Stimulated activated naive CD8-positive, alpha-beta T cell treated with anti-CD3 and anti-CD28 coated beads, Interleukin-15, amount 100 ng/mL, for 72 hours (primary cell): Measurements from ENCODE around the gene CHRNA9.

ENCODE experiments used
- ATAC-seq: fragments of 150-1000 bp; cut with Tn5 transposase; 2 replicates; pipeline ENCODE4 v1.10.0; 2021; ENCODE audit warnings: mild to moderate bottlenecking, moderate library complexity
- DNase-seq, 2 donors: peaks; one replicate each; pipeline ENCODE4 v3.0.0; 2021 to 2022
- H3K27ac Mint-ChIP-seq, 2 donors: one replicate each; pipeline ENCODE4 v1.8.0; 2022; ENCODE audit warnings: mild to moderate bottlenecking in 2 of 2, mixed read lengths in 2 of 2, moderate library complexity in 2 of 2
- H3K27me3 Mint-ChIP-seq: one replicate; pipeline ENCODE4 v1.8.0; 2022; ENCODE audit warnings: mixed read lengths
- H3K4me1 Mint-ChIP-seq: one replicate; pipeline ENCODE4 v1.8.0; 2022; ENCODE audit warnings: mild to moderate bottlenecking, mixed read lengths
- H3K4me3 Mint-ChIP-seq, 2 donors: one replicate each; pipeline ENCODE4 v1.8.0; 2022; ENCODE audit warnings: mild to moderate bottlenecking in 2 of 2, mixed read lengths in 2 of 2, moderate library complexity in 1 of 2
- H3K9me3 Mint-ChIP-seq, 2 donors: one replicate each; pipeline ENCODE4 v1.8.0; 2022; ENCODE audit warnings: mixed read lengths in 2 of 2

Gene CHRNA9

GRCh38 chr4:40305328-40306170 lies 29.6 kb upstream of the CHRNA9 start:
- H3K27me3 Mint-ChIP-seq: no peaks in the 10 kb centered on the region
- H3K4me3 Mint-ChIP-seq: peak overlapping the region; percentile 59 to 74
- H3K9me3 Mint-ChIP-seq: peaks cover 6 to 12% of the 10 kb centered on the region in 2 donors
- peaks cover 80% of the 10 kb centered on the region for H3K4me1 Mint-ChIP-seq
- ATAC-seq (peak; percentile 76), DNase-seq (peak; percentile 56 to 82)
- peak overlapping the region; percentile 78 to 84 for H3K27ac Mint-ChIP-seq

- Mint-ChIP-seq H3K9me3 (peaks cover 6 to 12% of the 10 kb centered on the region in 2 donors), H3K27ac (peak overlapping the region; percentile 37 to 78), H3K4me3 (peak overlapping the region; percentile 59 to 74), H3K4me1 (peaks cover 80% of the 10 kb centered on the region), H3K27me3 (no peaks in the 10 kb centered on the region)
- DNase-seq: no peak
- ATAC-seq: no peak
These were observed 28.9 kb upstream of the CHRNA9 start for GRCh38 chr4:40306226-40306625.

GRCh38 chr4:40306976-40307375 lies 28.2 kb upstream of the CHRNA9 start:
- no peaks in the 10 kb centered on the region for H3K27me3 Mint-ChIP-seq
- peaks cover 80% of the 10 kb centered on the region for H3K4me1 Mint-ChIP-seq
- peak overlapping the region; percentile 89 to 98 for H3K27ac Mint-ChIP-seq
- H3K4me3 Mint-ChIP-seq: peak overlapping the region; percentile 74 to 81
- DNase-seq: no peak
- ATAC-seq: no peak
- peaks cover 6 to 12% of the 10 kb centered on the region in 2 donors for H3K9me3 Mint-ChIP-seq

- peak; percentile 54 for ATAC-seq
- H3K4me1 Mint-ChIP-seq: peaks cover 84% of the 10 kb centered on the region
- H3K4me3 Mint-ChIP-seq: peak overlapping the region; percentile 74 to 81
- no peaks in the 10 kb centered on the region for H3K27me3 Mint-ChIP-seq
- peaks cover 6 to 9% of the 10 kb centered on the region in 2 donors for H3K9me3 Mint-ChIP-seq
- peak in 1 of 2 donors; percentile 62 for DNase-seq
- H3K27ac Mint-ChIP-seq: peak overlapping the region; percentile 89 to 98
These were observed 27.3 kb upstream of the CHRNA9 start for GRCh38 chr4:40307627-40308497.

GRCh38 chr4:40308528-40309122 lies 26.5 kb upstream of the CHRNA9 start:
- ATAC-seq: no peak
- peak overlapping the region; percentile 74 to 81 for H3K4me3 Mint-ChIP-seq
- H3K9me3 Mint-ChIP-seq: peaks cover 6 to 7% of the 10 kb centered on the region in 2 donors
- H3K27me3 Mint-ChIP-seq: no peaks in the 10 kb centered on the region
- DNase-seq: no peak
- peaks cover 88% of the 10 kb centered on the region for H3K4me1 Mint-ChIP-seq
- H3K27ac Mint-ChIP-seq: peak overlapping the region; percentile 89 to 98

GRCh38 chr4:40309250-40309774 lies 25.8 kb upstream of the CHRNA9 start:
- Mint-ChIP-seq H3K27ac (peak overlapping the region; percentile 65 to 83), H3K4me3 (peak overlapping the region; percentile 63 to 74), H3K27me3 (no peaks in the 10 kb centered on the region), H3K9me3 (peaks cover 6 to 7% of the 10 kb centered on the region in 2 donors), H3K4me1 (peaks cover 94% of the 10 kb centered on the region)
- ATAC-seq: peak; percentile 76
- peak; percentile 88 to 89 for DNase-seq

- H3K9me3 Mint-ChIP-seq: no peaks in the 10 kb centered on the region
- peaks cover 90% of the 10 kb centered on the region for H3K4me1 Mint-ChIP-seq
- no peak overlapping the region for H3K27ac Mint-ChIP-seq
- ATAC-seq: no peak
- H3K27me3 Mint-ChIP-seq: no peaks in the 10 kb centered on the region
- H3K4me3 Mint-ChIP-seq: peak overlapping the region in 1 of 2 donors; percentile 40
- DNase-seq: no peak
These were observed 24.9 kb upstream of the CHRNA9 start for GRCh38 chr4:40310225-40310624.

- Mint-ChIP-seq H3K4me3 (peak overlapping the region; percentile 62 to 73), H3K4me1 (peaks cover 89% of the 10 kb centered on the region), H3K27me3 (no peaks in the 10 kb centered on the region), H3K9me3 (no peaks in the 10 kb centered on the region), H3K27ac (peak overlapping the region; percentile 44 to 89)
- DNase-seq (peak in 1 of 2 donors; percentile 46), ATAC-seq (peak; percentile 42)
These were observed 23.3 kb upstream of the CHRNA9 start for GRCh38 chr4:40311811-40312346.

GRCh38 chr4:40314951-40315350 lies 20.2 kb upstream of the CHRNA9 start:
- Mint-ChIP-seq H3K4me3 (no peak overlapping the region), H3K27me3 (no peaks in the 10 kb centered on the region), H3K9me3 (no peaks in the 10 kb centered on the region), H3K4me1 (peaks cover 74% of the 10 kb centered on the region), H3K27ac (no peak overlapping the region)
- no peak for ATAC-seq
- DNase-seq: no peak

- H3K9me3 Mint-ChIP-seq: no peaks in the 10 kb centered on the region
- DNase-seq (peak; percentile 43 to 45), ATAC-seq (peak; percentile 70)
- peak overlapping the region; percentile 98 to 100 for H3K27ac Mint-ChIP-seq
- peak overlapping the region; percentile 87 to 90 for H3K4me3 Mint-ChIP-seq
- H3K4me1 Mint-ChIP-seq: peaks cover 74% of the 10 kb centered on the region
- H3K27me3 Mint-ChIP-seq: no peaks in the 10 kb centered on the region
These were observed 18.8 kb upstream of the CHRNA9 start for GRCh38 chr4:40316333-40316781.

- ATAC-seq (peak; percentile 81), DNase-seq (peak; percentile 74 to 80)
- H3K27me3 Mint-ChIP-seq: no peaks in the 10 kb centered on the region
- H3K4me1 Mint-ChIP-seq: peaks cover 74% of the 10 kb centered on the region
- no peaks in the 10 kb centered on the region for H3K9me3 Mint-ChIP-seq
- H3K4me3 Mint-ChIP-seq: peak overlapping the region; percentile 87 to 90
- peak overlapping the region; percentile 98 to 100 for H3K27ac Mint-ChIP-seq
These were observed 18.1 kb upstream of the CHRNA9 start for GRCh38 chr4:40316782-40317635.

- DNase-seq: no peak
- Mint-ChIP-seq H3K4me1 (peaks cover 69% of the 10 kb centered on the region), H3K4me3 (peak overlapping the region in 1 of 2 donors; percentile 36), H3K27me3 (no peaks in the 10 kb centered on the region), H3K9me3 (no peaks in the 10 kb centered on the region), H3K27ac (peak overlapping the region in 1 of 2 donors; percentile 64)
- no peak for ATAC-seq
These were observed 17.0 kb upstream of the CHRNA9 start for GRCh38 chr4:40317916-40318658.

- Mint-ChIP-seq H3K4me1 (peaks cover 40% of the 10 kb centered on the region), H3K4me3 (peak overlapping the region; percentile 2 to 5), H3K27ac (no peak overlapping the region), H3K9me3 (no peaks in the 10 kb centered on the region), H3K27me3 (no peaks in the 10 kb centered on the region)
- DNase-seq (no peak), ATAC-seq (no peak)
These were observed 13.4 kb upstream of the CHRNA9 start for GRCh38 chr4:40321574-40322275.
